Measurements from ENCODE around the gene MPP3.
"Not testable (repeated sequence)": the region's sequence is repeated elsewhere in the genome, so short reads cannot be mapped to it uniquely, and the experiment has no call there.

MPP3 gene, protein sequence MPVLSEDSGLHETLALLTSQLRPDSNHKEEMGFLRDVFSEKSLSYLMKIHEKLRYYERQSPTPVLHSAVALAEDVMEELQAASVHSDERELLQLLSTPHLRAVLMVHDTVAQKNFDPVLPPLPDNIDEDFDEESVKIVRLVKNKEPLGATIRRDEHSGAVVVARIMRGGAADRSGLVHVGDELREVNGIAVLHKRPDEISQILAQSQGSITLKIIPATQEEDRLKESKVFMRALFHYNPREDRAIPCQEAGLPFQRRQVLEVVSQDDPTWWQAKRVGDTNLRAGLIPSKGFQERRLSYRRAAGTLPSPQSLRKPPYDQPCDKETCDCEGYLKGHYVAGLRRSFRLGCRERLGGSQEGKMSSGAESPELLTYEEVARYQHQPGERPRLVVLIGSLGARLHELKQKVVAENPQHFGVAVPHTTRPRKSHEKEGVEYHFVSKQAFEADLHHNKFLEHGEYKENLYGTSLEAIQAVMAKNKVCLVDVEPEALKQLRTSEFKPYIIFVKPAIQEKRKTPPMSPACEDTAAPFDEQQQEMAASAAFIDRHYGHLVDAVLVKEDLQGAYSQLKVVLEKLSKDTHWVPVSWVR

DNA sequence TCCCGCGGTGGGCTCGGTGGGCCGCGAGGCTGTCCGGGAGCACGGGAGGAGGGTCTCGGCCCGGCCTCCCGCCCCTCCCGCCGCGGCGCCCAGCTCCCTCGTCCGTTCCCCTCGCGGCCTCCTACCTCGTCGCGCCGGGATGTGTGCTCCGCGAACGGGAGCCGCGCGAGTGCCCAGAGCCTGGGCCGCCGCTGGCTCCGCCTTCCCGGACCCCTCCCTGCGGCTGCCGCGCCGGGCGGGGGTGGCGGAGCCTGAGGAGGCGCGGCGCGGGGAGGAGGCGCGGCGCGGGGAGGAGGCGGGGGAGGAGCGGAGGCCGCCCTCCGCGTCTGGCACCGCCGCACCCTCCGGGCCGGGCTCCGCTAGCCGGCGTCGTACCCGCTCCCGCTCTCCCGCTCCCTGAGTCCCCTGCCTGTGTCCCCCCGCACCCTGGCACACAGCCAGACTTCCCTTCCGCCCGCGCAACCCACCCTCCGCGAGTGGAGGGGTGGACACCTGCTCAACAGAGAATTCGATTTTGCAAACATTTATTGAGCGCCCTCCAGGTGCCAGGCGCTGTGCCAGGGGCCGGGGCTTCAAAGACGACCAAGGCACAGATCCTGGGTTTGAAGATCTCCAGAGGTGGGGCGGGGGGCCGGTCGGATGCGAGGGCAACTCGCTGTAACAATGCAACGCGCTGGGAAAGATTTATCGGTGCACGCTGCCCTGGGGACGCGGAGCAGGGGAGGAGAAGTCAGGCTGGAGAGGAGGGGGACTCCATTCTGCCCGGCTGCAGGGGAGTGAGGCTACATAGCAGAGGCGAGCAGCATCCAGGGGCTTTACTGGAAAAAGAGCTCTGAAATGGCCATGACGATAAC lies at the start of gene MPP3:
MPP3 (minus strand) TSS at position 171 of the 854 bp plus-strand sequence. CDS start 1,240 bp downstream, outside the sequence.
- DNase-seq, result peak; percentile 33

DNA sequence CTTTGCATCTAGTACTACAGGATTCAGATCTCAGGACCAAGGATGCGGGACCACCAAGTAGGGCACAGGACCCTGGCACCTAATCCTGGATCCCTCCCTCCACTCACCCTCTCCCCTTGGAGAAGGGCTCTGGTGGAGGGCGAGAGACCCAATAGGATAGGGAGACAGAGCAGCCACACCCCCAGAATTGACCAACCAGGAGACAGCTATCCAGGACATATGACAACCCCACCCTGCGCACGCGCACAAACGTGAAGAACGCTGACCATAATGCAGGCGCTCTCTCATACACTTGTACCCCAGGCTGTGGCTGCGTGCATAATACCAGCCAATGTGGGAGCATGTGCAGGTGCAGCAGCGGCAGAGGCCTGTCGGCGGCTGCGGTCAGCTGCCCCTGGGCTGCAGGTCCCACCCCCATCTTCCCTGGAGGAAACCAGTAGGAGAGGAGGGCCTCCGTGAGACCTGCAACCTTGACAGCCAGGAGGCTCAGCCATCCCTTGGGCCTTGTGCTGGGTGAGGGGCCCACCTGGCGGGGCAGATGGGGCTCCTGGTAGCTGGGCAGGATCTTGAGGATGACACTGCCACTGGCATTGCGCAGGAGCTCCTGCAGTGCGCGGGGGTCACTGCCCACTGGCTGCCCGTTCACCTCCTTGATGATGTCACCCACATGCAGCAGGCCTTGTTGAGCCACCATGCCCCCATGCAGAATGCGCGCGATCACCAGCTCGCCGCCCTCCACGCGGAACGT lies 49.0 kb upstream of the MPP3 start:
- DNase-seq, result no peak

DNA sequence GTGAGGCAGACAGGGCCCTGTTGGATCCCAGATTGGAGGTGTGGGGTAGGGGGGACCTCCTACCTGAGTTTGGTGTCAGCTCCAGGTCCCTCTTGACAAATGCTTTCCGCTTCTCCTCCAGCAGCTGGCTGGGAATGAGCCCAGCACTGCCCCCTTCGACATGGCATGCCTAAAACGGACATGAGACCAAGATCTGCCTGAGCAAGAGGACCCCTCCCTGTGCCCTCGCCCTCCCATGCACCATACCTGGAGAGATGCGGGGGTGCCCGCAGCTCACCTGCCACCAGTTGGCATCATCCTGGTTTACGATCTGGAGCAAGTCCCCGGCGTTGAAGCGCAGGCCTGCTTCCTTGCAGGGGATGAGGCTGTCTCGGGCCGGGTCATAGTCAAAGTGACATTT lies 48.2 kb upstream of the MPP3 start:
- no peak for DNase-seq

DNA sequence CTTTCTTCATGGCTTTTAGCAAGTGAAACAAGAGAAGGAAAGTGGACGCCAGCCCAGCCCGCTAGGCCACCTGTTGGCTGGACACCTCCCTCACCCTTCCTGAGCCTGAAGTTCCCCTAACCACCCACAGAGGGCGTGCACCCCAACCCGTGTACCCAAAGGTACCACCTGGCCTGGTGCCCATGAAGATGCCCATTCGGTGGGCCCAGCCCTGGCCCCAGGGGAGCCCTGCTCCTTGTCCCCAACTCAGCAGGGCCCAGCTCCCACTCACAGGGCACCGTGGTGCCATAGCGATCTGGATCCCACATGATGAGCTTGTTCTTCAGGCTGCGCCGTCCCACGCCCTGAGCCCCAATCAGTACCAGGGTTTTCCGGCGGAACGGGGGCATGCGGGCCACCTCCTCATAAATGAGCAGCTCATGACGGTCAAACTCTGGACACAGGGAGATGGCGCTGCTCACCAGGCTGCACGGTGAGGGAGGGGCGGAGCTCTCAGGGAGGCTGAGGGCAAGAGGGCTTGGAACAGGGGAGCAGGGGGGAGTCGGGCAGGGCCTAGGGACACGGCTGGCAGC lies 47.6 kb upstream of the MPP3 start:
- DNase-seq, result no peak

GRCh38 chr17:43879723-43880419 lies 46.9 kb upstream of the MPP3 start:
- no peak for DNase-seq

DNA sequence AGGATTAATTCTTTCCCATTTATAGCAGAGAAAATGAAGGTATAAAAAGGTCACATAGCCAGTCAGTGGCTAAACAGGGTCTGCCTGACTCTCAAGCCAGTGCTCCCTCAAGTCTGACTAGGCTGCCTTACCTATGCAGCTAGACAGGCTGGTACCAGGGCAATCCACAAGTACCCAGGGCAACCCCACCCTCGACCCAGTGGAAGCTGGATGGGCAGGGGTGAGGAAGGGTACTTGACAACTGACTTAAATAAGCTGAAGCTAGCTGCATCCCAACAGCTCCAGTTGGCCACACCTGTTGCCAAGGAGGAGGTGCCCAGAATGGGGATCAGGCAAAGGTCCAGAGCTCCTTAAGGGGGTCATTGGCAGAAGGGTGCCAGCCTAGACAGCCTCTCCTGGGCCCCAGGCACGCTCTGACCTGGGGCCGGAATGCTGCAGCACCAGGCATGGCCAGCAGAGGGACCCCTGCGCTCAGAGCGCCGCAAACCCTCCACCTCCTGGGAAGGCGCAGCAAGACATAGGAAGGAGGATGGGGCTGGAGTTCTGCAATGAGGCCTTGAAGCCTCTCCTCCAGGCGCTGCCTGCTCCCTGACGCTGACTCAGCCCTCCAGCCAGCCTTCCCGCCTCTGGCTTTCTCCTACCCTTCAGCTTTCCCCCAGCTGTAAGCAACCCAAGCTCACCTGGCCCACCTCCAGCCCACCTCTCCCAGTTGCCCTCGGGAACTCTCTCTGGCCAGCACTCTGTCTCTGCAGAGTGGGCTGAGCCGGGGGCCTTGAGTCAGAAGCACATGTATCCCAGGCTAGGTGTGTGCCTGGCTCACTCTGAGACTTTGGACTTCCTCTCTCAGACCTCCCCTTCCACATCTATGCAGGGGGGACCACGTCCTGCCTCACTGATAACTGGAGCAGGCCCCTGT lies 45.6 kb upstream of the MPP3 start:
- peak; percentile 52 for DNase-seq

DNA sequence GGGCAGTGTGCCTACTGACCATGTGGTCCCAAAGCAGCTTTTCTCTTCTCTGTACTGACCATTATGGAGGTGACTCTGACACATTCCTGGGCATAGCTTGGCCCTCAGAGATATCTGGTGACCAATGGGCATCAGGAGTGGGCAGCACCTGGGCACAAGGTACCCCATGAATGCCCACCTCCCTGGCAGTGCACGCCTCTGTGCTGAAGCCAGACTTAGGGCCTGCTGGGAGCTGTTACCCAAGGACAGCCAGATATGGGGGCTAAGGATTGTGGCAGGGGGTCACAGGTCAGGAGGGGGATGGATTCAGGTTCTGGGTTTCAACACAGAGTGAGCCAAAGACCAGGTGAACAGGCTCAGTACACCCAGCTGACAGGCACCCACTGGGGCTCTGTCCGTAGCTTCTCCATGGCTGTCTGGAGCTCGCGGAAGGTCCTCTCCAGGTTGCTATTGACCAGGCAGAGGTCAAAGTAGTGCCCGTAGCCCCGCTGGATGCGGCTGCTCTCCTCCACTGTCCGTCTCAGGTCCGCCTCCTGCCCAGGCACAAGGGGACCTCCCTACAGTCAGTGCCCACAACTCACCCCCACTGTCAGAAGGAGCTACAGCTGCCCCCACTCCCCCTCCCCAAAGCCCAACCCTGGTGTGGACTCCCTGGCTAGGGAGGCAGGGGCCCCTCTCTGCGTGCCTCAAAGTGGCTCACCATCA lies 44.7 kb upstream of the MPP3 start:
- no peak for DNase-seq

- DNase-seq, result no peak
Observed at GRCh38 chr17:43877031-43877430, 44.1 kb upstream of the MPP3 start.

GRCh38 chr17:43875476-43876147 lies 42.7 kb upstream of the MPP3 start:
- DNase-seq, result no peak

- DNase-seq, result no peak
Observed at GRCh38 chr17:43874293-43874692, 41.3 kb upstream of the MPP3 start.

GRCh38 chr17:43873815-43874214 lies 40.9 kb upstream of the MPP3 start:
- no peak for DNase-seq

GRCh38 chr17:43873091-43873490 lies 40.1 kb upstream of the MPP3 start:
- no peak for DNase-seq

- no peak for DNase-seq
Observed at GRCh38 chr17:43871946-43872690, 39.2 kb upstream of the MPP3 start.

- DNase-seq, result not testable (repeated sequence)
Observed at GRCh38 chr17:43869031-43869430, 36.1 kb upstream of the MPP3 start.

DNA sequence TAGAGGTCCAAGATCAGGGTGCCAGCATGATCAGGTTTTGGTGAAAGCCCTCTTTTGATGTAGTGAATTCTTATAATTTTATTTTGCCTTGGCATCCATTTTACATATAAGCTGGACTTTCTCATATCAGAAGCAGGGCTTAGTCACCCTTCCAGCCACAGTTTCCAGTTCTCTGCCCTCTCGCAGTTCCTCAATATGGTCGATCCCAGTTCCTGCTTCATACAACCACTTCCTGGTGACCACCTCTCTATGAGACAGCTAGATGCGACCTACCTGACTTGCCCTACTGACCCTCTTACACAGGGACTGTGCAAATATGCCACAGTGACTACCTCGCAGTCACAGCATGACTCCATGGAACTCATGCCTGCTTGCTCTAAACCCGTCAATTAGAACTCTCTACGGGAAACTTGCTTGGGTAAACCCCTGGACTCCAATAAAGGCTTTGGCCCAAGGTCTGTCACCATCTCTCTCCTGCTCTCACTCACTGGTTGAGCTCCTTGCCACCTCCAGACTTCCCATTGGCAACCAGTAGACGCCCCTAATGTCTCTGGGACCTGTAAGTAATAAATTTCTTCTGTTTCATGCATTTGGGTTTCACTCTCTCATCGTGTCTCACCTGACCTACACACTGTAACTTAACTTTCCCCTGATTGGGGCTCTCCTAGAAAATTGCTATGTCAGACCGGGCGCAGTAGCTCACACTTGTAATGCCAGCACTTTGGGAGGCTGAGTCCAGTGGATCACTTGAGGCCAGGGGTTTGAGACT lies 35.5 kb upstream of the MPP3 start:
- peak; percentile 83 for DNase-seq

- DNase-seq, result no peak
Observed at GRCh38 chr17:43864161-43864984, 31.4 kb upstream of the MPP3 start.

GRCh38 chr17:43861960-43862359 lies 29.0 kb upstream of the MPP3 start:
- no peak for DNase-seq

Measured in inflammatory macrophage treated with lipopolysaccharide for 4 hours (primary cell).